ACC112 (cell line): ENCODE data around the gene AP2A2.

ENCODE experiments used
- H2AFZ ChIP-seq: fragments of 200-600 bp; sonication (generic); one replicate; pipeline ENCODE4 v1.6.0; 2017; ENCODE audit warnings: antibody characterized with exemption, low read length; ENCODE audit not compliant: unreplicated experiment
- H3K27ac ChIP-seq: fragments of 200-600 bp; sonication (generic); 2 replicates; pipeline ENCODE4 v1.5.1; 2014; ENCODE audit warnings: low read depth, mild to moderate bottlenecking, antibody characterized with exemption, low read length, moderate library complexity
- H3K27me3 ChIP-seq: fragments of 200-600 bp; sonication (generic); 2 replicates; pipeline ENCODE4 v1.6.1; 2014; ENCODE audit warnings: mild to moderate bottlenecking, antibody characterized with exemption, low read length, moderate library complexity, mixed read lengths; ENCODE audit not compliant: insufficient read depth
- H3K36me3 ChIP-seq: fragments of 200-600 bp; sonication (generic); 2 replicates; pipeline ENCODE4 v1.6.1; 2016; ENCODE audit warnings: mild to moderate bottlenecking, antibody characterized with exemption, low read length, moderate library complexity, mixed read lengths; ENCODE audit not compliant: insufficient read depth
- H3K4me1 ChIP-seq: fragments of 200-600 bp; sonication (generic); one replicate; pipeline ENCODE4 v1.6.1; 2016; ENCODE audit warnings: low read length, mixed read lengths; ENCODE audit not compliant: insufficient read depth, unreplicated experiment, control insufficient read depth
- H3K4me3 ChIP-seq: fragments of 200-600 bp; sonication (generic); 2 replicates; pipeline ENCODE4 v1.5.1; 2014; ENCODE audit warnings: mild to moderate bottlenecking, low read depth, low read length
- H3K79me2 ChIP-seq: fragments of 200-600 bp; sonication (generic); one replicate; pipeline ENCODE4 v1.6.0; 2016; ENCODE audit warnings: low read length; ENCODE audit not compliant: control insufficient read depth, unreplicated experiment, insufficient read depth

Gene AP2A2

GRCh38 chr11:996681-997080 lies 71.0 kb downstream of the AP2A2 start:
- H3K4me1 ChIP-seq, result no peaks in the 10 kb centered on the region
- H3K4me3 ChIP-seq, result no peak overlapping the region
- H2AFZ ChIP-seq, result no peak overlapping the region
- H3K27me3 ChIP-seq, result no peaks in the 10 kb centered on the region
- H3K79me2 ChIP-seq, result no peaks in the 10 kb centered on the region
- no peaks in the 10 kb centered on the region for H3K36me3 ChIP-seq
- no peak overlapping the region for H3K27ac ChIP-seq

GRCh38 chr11:997907-998306 lies 72.2 kb downstream of the AP2A2 start:
- no peak overlapping the region for H2AFZ ChIP-seq
- no peaks in the 10 kb centered on the region for H3K36me3 ChIP-seq
- H3K4me1 ChIP-seq, result no peaks in the 10 kb centered on the region
- H3K79me2 ChIP-seq, result no peaks in the 10 kb centered on the region
- H3K27me3 ChIP-seq, result no peaks in the 10 kb centered on the region
- no peak overlapping the region for H3K27ac ChIP-seq
- H3K4me3 ChIP-seq, result no peak overlapping the region

GRCh38 chr11:999009-999408 lies 73.3 kb downstream of the AP2A2 start:
- H3K27ac ChIP-seq, result no peak overlapping the region

GRCh38 chr11:1000357-1001278 lies 74.9 kb downstream of the AP2A2 start:
- Histone ChIP-seq H3K4me1 (no peaks in the 10 kb centered on the region), H2AFZ (no peak overlapping the region), H3K4me3 (no peak overlapping the region), H3K27me3 (no peaks in the 10 kb centered on the region), H3K27ac (no peak overlapping the region), H3K36me3 (no peaks in the 10 kb centered on the region; the same call in 1 of the 2 replicates), H3K79me2 (no peaks in the 10 kb centered on the region)

More at GRCh38 chr11:999009-999408, 73.3 kb downstream of the AP2A2 start:
- H3K79me2 ChIP-seq, result no peaks in the 10 kb centered on the region
- H3K27me3 ChIP-seq, result no peaks in the 10 kb centered on the region
- no peaks in the 10 kb centered on the region for H3K36me3 ChIP-seq
- H3K4me3 ChIP-seq, result no peak overlapping the region
- no peaks in the 10 kb centered on the region for H3K4me1 ChIP-seq
- H2AFZ ChIP-seq, result no peak overlapping the region

- Histone ChIP-seq H2AFZ (no peak overlapping the region), H3K27ac (no peak overlapping the region), H3K36me3 (no peaks in the 10 kb centered on the region; the same call in 1 of the 2 replicates), H3K4me1 (no peaks in the 10 kb centered on the region), H3K4me3 (no peak overlapping the region), H3K27me3 (no peaks in the 10 kb centered on the region), H3K79me2 (no peaks in the 10 kb centered on the region)
Observed at GRCh38 chr11:1001617-1002405, 76.1 kb downstream of the AP2A2 start.

GRCh38 chr11:1002406-1002984 lies 76.8 kb downstream of the AP2A2 start:
- H3K36me3 ChIP-seq, result no peaks in the 10 kb centered on the region; the same call in 1 of the 2 replicates
- H3K4me1 ChIP-seq, result no peaks in the 10 kb centered on the region
- no peak overlapping the region for H3K27ac ChIP-seq
- no peak overlapping the region for H3K4me3 ChIP-seq
- H2AFZ ChIP-seq, result no peak overlapping the region
- H3K27me3 ChIP-seq, result no peaks in the 10 kb centered on the region
- H3K79me2 ChIP-seq, result no peaks in the 10 kb centered on the region

- Histone ChIP-seq H3K27ac (no peak overlapping the region), H3K4me3 (no peak overlapping the region), H3K27me3 (no peaks in the 10 kb centered on the region), H3K79me2 (no peaks in the 10 kb centered on the region), H3K4me1 (no peaks in the 10 kb centered on the region), H3K36me3 (no peaks in the 10 kb centered on the region; the same call in 1 of the 2 replicates), H2AFZ (no peak overlapping the region)
Observed at GRCh38 chr11:1003159-1003558, 77.5 kb downstream of the AP2A2 start.

- no peak overlapping the region for H3K4me3 ChIP-seq
- no peaks in the 10 kb centered on the region for H3K27me3 ChIP-seq
- H3K27ac ChIP-seq, result no peak overlapping the region
- H2AFZ ChIP-seq, result no peak overlapping the region
- H3K4me1 ChIP-seq, result no peaks in the 10 kb centered on the region
- no peaks in the 10 kb centered on the region for H3K79me2 ChIP-seq
- peaks cover 9% of the 10 kb centered on the region for H3K36me3 ChIP-seq
Observed at GRCh38 chr11:1005928-1006327, 80.3 kb downstream of the AP2A2 start.

GRCh38 chr11:1006762-1007161 lies 81.1 kb downstream of the AP2A2 start:
- no peaks in the 10 kb centered on the region for H3K79me2 ChIP-seq
- no peaks in the 10 kb centered on the region for H3K4me1 ChIP-seq
- no peaks in the 10 kb centered on the region for H3K27me3 ChIP-seq
- no peak overlapping the region for H2AFZ ChIP-seq
- peaks cover 15% of the 10 kb centered on the region for H3K36me3 ChIP-seq
- no peak overlapping the region for H3K27ac ChIP-seq
- no peak overlapping the region for H3K4me3 ChIP-seq

GRCh38 chr11:1007279-1007678 lies 81.6 kb downstream of the AP2A2 start:
- Histone ChIP-seq H3K36me3 (peaks cover 19% of the 10 kb centered on the region), H3K4me1 (no peaks in the 10 kb centered on the region), H3K27me3 (no peaks in the 10 kb centered on the region), H3K79me2 (no peaks in the 10 kb centered on the region), H3K4me3 (no peak overlapping the region), H2AFZ (no peak overlapping the region), H3K27ac (no peak overlapping the region)
